Cardiac muscle cell (in vitro differentiated cells and primary cell): ENCODE measurements around the gene MACROH2A2. TPM values are rescaled to one million over a fixed set of nuclear protein-coding genes. Genes with fewer than 3 reads are reported as not detected.

ENCODE experiments used
- DNase-seq, 2 donors: peaks; one replicate each; pipeline versions ENCODE4 v3.0.0 to v3.0.0-alpha.2; 2010 to 2017; ENCODE audit warnings: low read depth in 1 of 2, low spot score in 1 of 2
- H3K27ac ChIP-seq: fragments of 200-600 bp; sonication (generic); 2 replicates; pipeline ENCODE4 v1.5.1; 2016
- H3K27me3 ChIP-seq: fragments of 200-600 bp; sonication (generic); 2 replicates; pipeline ENCODE4 v1.6.0; 2016; ENCODE audit warnings: control low read depth
- H3K36me3 ChIP-seq: fragments of 200-600 bp; sonication (generic); 2 replicates; pipeline ENCODE4 v1.5.1; 2016; ENCODE audit warnings: control low read depth
- H3K4me1 ChIP-seq: fragments of 200-600 bp; sonication (generic); 2 replicates; pipeline ENCODE4 v1.8.1; 2017; ENCODE audit warnings: low read depth, mild to moderate bottlenecking, mixed run types
- H3K4me3 ChIP-seq: fragments of 200-600 bp; sonication (generic); 2 replicates; pipeline ENCODE4 v1.5.1; 2016; ENCODE audit warnings: mild to moderate bottlenecking
- H3K9me3 ChIP-seq: fragments of 200-600 bp; sonication (generic); 2 replicates; pipeline ENCODE4 v1.5.1; 2017; ENCODE audit warnings: low read depth, mild to moderate bottlenecking, control low read depth
- CTCF ChIP-seq: IDR thresholded peaks from 2 replicates; pipeline ENCODE4 v1.5.1; 2012; ENCODE audit warnings: low read depth, mild to moderate bottlenecking, low read length
- polyA plus RNA-seq: library from polyadenylated mRNA; unstranded; fragments of >200 nt; fragmentation: Nextera tagmentation; extraction: Ambion mirVana; gene quantifications from 2 replicates; pipeline ENCODE4 v1.2.1, GENCODE V29; 2016
- total RNA-seq: library from RNA; depleted of rRNA; stranded (reverse); fragments of >200 nt; gene quantifications from 2 replicates; pipeline ENCODE4 v1.2.3, GENCODE V29; 2016

Gene MACROH2A2
- total and polyA plus RNA-seq, 2 experiments from 2014 or later: 142 to 161 TPM

- DNase-seq: no peak
- Histone ChIP-seq H3K4me3 (no peak overlapping the region), H3K9me3 (no peaks in the 10 kb centered on the region), H3K36me3 (peaks cover 39% of the 10 kb centered on the region), H3K27ac (no peak overlapping the region), H3K4me1 (no peaks in the 10 kb centered on the region), H3K27me3 (no peaks in the 10 kb centered on the region)
- TF ChIP-seq CTCF: no peak
Measured at GRCh38 chr10:70090013-70090412, 37.4 kb downstream of the MACROH2A2 start.

- H3K4me3 ChIP-seq: no peak overlapping the region
- TF ChIP-seq CTCF: no peak
- H3K4me1 ChIP-seq: peaks cover 1% of the 10 kb centered on the region
- no peaks in the 10 kb centered on the region for H3K27me3 ChIP-seq
- no peak overlapping the region for H3K27ac ChIP-seq
- H3K36me3 ChIP-seq: peaks cover 45% of the 10 kb centered on the region
- DNase-seq: no peak
- H3K9me3 ChIP-seq: no peaks in the 10 kb centered on the region
Measured at GRCh38 chr10:70090951-70091350, 38.3 kb downstream of the MACROH2A2 start.

- H3K27ac ChIP-seq: no peak overlapping the region
- H3K9me3 ChIP-seq: no peaks in the 10 kb centered on the region
- DNase-seq: no peak
- no peaks in the 10 kb centered on the region for H3K27me3 ChIP-seq
- TF ChIP-seq CTCF: no peak
- peaks cover 8% of the 10 kb centered on the region for H3K4me1 ChIP-seq
- H3K4me3 ChIP-seq: no peak overlapping the region
- peaks cover 51% of the 10 kb centered on the region for H3K36me3 ChIP-seq
Measured at GRCh38 chr10:70092389-70092718, 39.7 kb downstream of the MACROH2A2 start.

- DNase-seq: no peak
- Histone ChIP-seq H3K4me1 (peaks cover 8% of the 10 kb centered on the region), H3K27me3 (no peaks in the 10 kb centered on the region), H3K9me3 (no peaks in the 10 kb centered on the region), H3K4me3 (no peak overlapping the region), H3K27ac (no peak overlapping the region), H3K36me3 (peaks cover 59% of the 10 kb centered on the region)
- TF ChIP-seq CTCF: no peak
Measured at GRCh38 chr10:70093335-70093944, 40.8 kb downstream of the MACROH2A2 start.

- TF ChIP-seq CTCF: no peak
- no peak for DNase-seq
- peaks cover 66% of the 10 kb centered on the region for H3K36me3 ChIP-seq
Measured at GRCh38 chr10:70094250-70094649, 41.6 kb downstream of the MACROH2A2 start.

More at GRCh38 chr10:70094250-70094649, 41.6 kb downstream of the MACROH2A2 start:
- H3K4me3 ChIP-seq: no peak overlapping the region
- no peaks in the 10 kb centered on the region for H3K27me3 ChIP-seq
- H3K9me3 ChIP-seq: no peaks in the 10 kb centered on the region
- H3K4me1 ChIP-seq: peaks cover 8% of the 10 kb centered on the region
- no peak overlapping the region for H3K27ac ChIP-seq
